ENCODE measurements around the gene AGPAT2.
A peak's percentile ranks its signal among the peaks of the same experiment; 100 is the strongest.

AGPAT2 gene

DNA sequence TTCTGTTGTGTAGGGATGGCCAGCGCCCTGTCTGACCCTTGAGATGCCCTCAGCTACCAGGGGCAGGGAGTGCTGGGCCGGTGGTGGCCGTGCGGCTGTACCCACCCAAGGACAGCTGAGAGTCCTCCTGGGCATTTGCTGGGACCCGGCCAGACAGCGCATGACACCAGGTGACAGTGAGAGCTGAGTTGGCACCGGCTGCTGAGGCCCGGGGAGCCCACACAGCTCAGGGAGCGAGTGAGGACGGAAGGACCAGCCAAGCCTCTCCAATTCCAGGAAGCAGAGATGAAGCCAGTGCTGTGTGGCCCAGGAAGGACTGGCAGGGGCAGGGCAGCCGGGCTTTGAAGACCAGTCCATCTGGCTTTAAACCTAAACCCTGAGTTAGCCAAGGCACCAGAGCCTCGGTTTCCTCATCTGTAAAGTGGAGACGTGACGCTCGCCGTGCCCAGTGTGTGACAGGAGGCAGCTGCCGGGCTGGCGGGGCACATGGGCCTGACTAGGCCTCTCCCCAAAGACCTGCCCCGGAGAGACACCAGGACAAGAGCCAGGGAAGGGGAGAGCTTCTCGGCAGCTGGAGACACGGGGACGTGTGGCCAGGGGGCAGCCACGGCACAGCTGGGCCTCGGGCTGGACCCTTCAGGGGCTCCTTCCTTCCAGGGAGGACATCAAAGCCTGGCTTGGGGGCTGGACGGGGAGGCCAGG is 3.0 kb upstream of the AGPAT2 start:
- H3K27ac ChIP-seq, result no peak overlapping the region
- TF ChIP-seq, protein P1, sequence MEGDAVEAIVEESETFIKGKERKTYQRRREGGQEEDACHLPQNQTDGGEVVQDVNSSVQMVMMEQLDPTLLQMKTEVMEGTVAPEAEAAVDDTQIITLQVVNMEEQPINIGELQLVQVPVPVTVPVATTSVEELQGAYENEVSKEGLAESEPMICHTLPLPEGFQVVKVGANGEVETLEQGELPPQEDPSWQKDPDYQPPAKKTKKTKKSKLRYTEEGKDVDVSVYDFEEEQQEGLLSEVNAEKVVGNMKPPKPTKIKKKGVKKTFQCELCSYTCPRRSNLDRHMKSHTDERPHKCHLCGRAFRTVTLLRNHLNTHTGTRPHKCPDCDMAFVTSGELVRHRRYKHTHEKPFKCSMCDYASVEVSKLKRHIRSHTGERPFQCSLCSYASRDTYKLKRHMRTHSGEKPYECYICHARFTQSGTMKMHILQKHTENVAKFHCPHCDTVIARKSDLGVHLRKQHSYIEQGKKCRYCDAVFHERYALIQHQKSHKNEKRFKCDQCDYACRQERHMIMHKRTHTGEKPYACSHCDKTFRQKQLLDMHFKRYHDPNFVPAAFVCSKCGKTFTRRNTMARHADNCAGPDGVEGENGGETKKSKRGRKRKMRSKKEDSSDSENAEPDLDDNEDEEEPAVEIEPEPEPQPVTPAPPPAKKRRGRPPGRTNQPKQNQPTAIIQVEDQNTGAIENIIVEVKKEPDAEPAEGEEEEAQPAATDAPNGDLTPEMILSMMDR (IDR thresholded peaks at IDR 0.05), result no peak
- no peak for TF ChIP-seq ZFX (IDR thresholded peaks at IDR 0.05; ENCODE audit: borderline replicate concordance)

DNA sequence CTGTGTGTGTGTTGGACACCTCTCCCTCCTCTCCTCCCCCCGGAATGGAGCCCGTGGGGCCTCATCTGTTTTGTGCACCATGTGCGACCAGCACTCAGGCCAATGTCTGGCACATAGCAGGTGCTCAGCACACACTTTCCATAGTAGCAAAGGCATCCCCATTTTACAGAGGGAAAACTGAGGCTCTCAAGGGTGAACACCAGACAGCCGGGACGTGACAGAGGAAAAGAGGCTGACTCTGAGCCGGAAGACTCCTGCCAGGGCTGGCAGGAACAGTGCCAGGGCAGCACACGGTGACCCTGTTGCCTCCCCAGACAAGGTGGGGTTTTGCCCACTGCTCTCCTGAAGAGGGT is 1.8 kb upstream of the AGPAT2 start:
- no peak overlapping the region for H3K27ac ChIP-seq
- TF ChIP-seq ZFX (IDR thresholded peaks at IDR 0.05; ENCODE audit: borderline replicate concordance), result no peak
- TF ChIP-seq, protein P1 (IDR thresholded peaks at IDR 0.05), result no peak

DNA sequence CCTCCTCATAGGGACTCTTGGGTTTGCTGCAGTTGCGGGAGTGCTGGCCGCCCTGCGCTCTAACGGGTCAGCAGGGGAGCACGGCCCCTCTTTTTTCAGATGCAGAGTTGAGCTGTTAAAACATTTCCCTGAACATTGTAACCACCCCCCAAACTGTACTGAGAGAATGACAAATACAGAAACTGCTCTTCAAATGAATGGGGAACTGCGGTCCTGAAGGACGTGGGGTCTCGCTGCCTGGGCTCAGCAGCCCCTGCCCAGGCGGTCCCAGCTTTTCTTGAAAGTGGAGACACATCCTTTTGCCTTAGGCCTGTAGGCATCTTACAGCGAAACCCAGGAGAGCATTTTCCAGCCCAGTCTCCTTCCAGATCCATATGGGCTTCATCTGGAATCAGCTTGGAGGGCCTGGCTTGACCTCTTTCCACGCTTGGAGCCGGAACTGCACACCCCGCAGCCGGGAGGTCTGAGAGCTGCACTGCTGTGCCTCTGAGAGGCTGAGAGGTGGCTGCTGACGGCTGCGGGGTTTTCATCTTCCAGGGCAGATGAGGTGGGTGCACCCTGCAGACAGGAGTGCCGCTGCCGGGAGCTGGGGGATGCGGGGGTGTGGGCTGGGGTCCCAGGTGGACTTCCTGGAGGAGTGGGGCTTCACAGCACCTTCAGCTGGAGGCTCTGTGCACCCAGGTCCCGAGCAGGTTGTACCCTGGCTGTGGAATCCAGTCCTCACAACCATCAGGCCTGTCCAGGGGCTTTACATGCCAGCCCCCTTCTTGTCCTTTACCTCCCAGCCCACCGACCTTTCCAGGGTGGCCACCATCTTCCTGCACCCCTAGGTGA is 1.2 kb upstream of the AGPAT2 start:
- no peak overlapping the region for H3K27ac ChIP-seq
- TF ChIP-seq ZFX (IDR thresholded peaks at IDR 0.05; ENCODE audit: borderline replicate concordance), result no peak
- TF ChIP-seq, protein P1 (IDR thresholded peaks at IDR 0.05), result no peak

DNA sequence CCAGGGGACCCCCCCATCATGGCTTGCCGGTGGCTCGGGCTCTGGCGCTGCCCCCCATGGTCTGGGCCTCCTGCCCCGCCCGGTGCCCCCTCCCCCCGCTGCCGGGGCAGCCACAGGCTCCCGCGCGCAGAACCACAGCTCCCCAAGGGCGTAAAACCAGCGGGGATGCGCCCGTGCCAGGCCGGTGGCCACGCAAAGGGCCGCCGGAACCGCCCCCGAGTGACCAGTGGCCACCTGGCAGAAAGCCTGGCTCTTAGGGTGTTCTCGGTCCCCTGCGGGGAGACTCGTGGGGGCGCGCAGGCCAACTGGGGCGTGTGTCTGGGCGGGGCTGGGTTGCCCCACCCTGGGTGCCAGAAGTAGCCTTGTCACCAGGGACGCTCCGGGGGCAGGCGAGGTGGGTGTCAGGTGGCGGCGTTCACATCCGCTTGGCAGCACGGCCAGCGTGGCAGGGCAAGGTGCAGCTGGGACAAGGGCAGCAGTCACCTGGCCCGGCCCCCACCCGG is 515 bp upstream of the AGPAT2 start:
- H3K27ac ChIP-seq, result no peak overlapping the region
- TF ChIP-seq, protein P1 (IDR thresholded peaks at IDR 0.05), result no peak
- no peak for TF ChIP-seq ZFX (IDR thresholded peaks at IDR 0.05; ENCODE audit: borderline replicate concordance)

DNA sequence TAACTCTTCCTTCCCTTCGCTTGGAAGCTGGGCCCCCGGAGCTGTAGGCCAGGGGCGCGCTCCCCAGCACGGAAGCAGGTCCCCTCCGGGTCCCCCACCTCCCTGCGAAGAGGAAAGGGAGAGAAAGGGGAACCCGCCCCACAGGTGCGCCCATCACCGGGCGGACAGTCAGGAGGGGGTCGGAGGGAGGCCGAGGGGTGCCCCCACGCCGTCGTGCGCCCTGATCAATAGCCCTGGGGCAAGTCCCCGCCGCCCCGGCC is 793 bp downstream of the AGPAT2 start:
- 0 out of 2 replicates have a peak overlapping the region, but pooled peaks have one; percentile 44 for H3K27ac ChIP-seq
- no peak for TF ChIP-seq ZFX (IDR thresholded peaks at IDR 0.05; ENCODE audit: borderline replicate concordance)
- TF ChIP-seq, protein P1 (IDR thresholded peaks at IDR 0.05), result no peak

DNA sequence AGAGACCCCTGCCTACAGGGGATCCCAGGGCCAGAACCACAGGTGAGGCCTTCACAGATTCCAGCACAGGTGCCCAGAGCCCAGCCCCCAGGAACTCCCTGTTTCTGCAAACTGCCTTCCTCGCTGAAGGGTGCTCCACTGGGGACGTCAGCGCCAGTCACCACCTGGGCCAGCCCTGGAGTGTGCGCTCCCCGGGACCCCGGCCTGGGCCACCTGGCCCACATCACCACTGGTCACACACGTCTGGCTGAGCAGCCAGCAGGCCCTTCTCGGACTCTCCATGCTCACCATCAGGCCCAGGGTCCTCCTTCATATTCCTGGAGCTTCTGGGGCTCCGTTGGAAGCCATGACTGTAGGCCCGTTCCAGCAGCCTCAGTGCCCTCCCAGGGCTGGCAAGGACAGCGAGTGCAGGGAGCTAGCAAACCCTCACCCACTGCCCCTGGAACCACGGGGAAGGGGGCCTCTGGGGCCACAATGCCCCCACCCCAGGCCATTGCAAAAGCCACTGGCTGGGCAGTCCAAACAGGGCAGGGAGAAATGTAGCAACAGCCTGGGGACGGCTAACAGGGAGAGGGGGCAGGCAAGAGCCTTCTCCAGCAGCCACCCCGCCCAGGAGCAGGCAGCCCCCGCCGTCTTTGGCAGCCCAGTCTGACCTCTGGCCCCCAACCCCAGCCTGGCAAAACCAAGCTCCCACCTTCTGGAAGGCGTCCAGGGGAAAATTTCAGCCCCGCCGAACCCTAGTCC is 1.3 kb downstream of the AGPAT2 start:
- H3K27ac ChIP-seq, result no peak overlapping the region
- no peak for TF ChIP-seq ZFX (IDR thresholded peaks at IDR 0.05; ENCODE audit: borderline replicate concordance)
- TF ChIP-seq, protein P1 (IDR thresholded peaks at IDR 0.05), result no peak

Data from 22Rv1 (cell line).